SJSA1 (cell line): ENCODE measurements around the gene PTCD2. TPM values are rescaled to one million over a fixed set of nuclear protein-coding genes. Genes with fewer than 3 reads are reported as not detected.

ENCODE experiments used
- DNase-seq, 2 experiments: peaks; one replicate each; pipeline ENCODE4 v3.0.0-alpha.2; 2015 to 2020; ENCODE audit warnings: low spot score in 2 of 2, low read depth in 1 of 2
- H3K27ac ChIP-seq: fragments of 250-450 bp; sonication (Bioruptor Pico); 2 replicates; pipeline ENCODE4 v1.5.1; 2020; ENCODE audit warnings: mild to moderate bottlenecking, moderate library complexity
- H3K27me3 ChIP-seq: fragments of 250-450 bp; sonication (Bioruptor Pico); replicated peaks from 2 replicates; pipeline ENCODE4 v1.5.1; 2020; ENCODE audit warnings: mild to moderate bottlenecking, moderate library complexity
- H3K36me3 ChIP-seq: fragments of 250-450 bp; sonication (Bioruptor Pico); 2 replicates; pipeline ENCODE4 v1.5.1; 2020; ENCODE audit warnings: mild to moderate bottlenecking
- H3K4me1 ChIP-seq: fragments of 250-450 bp; sonication (Bioruptor Pico); replicated peaks from 2 replicates; pipeline ENCODE4 v1.6.1; 2021; ENCODE audit warnings: mild to moderate bottlenecking
- H3K4me3 ChIP-seq: fragments of 250-450 bp; sonication (Bioruptor Pico); 2 replicates; pipeline ENCODE4 v1.5.1; 2020; ENCODE audit warnings: mild to moderate bottlenecking
- H3K9me3 ChIP-seq: fragments of 250-450 bp; sonication (Bioruptor Pico); replicated peaks from 2 replicates; pipeline ENCODE4 v1.5.1; 2020; ENCODE audit warnings: mild to moderate bottlenecking
- total RNA-seq: library from RNA; depleted of rRNA; stranded (reverse); fragments of >200 nt; shearing (Covaris generic); gene quantifications from 2 replicates; pipeline ENCODE4 v1.2.3, GENCODE V29; 2014

PTCD2 gene
- total RNA-seq, 1 experiment from 2014 or later, result 11.7 TPM

- Histone ChIP-seq H3K9me3 (no peaks in the 10 kb centered on the region), H3K4me1 (peaks cover 28% of the 10 kb centered on the region), H3K36me3 (peaks cover 21% of the 10 kb centered on the region), H3K27ac (no peak overlapping the region), H3K27me3 (no peaks in the 10 kb centered on the region), H3K4me3 (no peak overlapping the region)
- peak; percentile 68 to 72 for DNase-seq
Observed at GRCh38 chr5:72366324-72366976, 46.3 kb downstream of the PTCD2 start.

GRCh38 chr5:72368271-72368670, 48.1 kb downstream of the PTCD2 start:
- Histone ChIP-seq H3K36me3 (peaks cover 7% of the 10 kb centered on the region; the same call in 1 of the 2 replicates), H3K4me3 (no peak overlapping the region), H3K27ac (no peak overlapping the region), H3K4me1 (peaks cover 18% of the 10 kb centered on the region), H3K9me3 (no peaks in the 10 kb centered on the region), H3K27me3 (no peaks in the 10 kb centered on the region)
- DNase-seq, result no peak

DNA sequence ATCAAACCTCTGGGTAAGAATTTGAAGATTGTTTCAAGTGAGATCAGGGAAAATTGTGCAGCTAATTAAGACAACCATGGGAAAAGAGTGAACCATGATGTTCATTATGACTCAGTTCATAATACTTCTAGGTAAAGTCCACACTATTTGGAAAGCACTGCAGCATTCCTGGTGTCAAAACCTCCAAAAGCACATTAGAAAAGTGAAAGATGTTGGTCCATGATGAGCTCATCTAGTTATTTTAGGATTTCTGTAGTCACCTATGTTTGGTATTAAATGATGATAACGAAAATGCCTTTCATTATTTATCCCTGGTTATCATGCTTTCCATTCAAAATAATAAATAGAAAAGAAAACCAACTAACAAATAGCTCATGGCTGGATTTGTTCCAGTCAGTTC, 49.1 kb downstream of the PTCD2 start:
- Histone ChIP-seq H3K27ac (no peak overlapping the region), H3K27me3 (no peaks in the 10 kb centered on the region), H3K4me1 (peaks cover 9% of the 10 kb centered on the region), H3K36me3 (0 out of 2 replicates have a peak, but pooled peaks cover 1% of the 10 kb centered on the region), H3K9me3 (no peaks in the 10 kb centered on the region), H3K4me3 (no peak overlapping the region)
- DNase-seq, result no peak

- no peaks in the 10 kb centered on the region for H3K9me3 ChIP-seq
- H3K27me3 ChIP-seq, result no peaks in the 10 kb centered on the region
- H3K4me1 ChIP-seq, result peaks cover 9% of the 10 kb centered on the region
- DNase-seq, result no peak
- H3K4me3 ChIP-seq, result no peak overlapping the region
- H3K27ac ChIP-seq, result no peak overlapping the region
- no peaks in the 10 kb centered on the region for H3K36me3 ChIP-seq
Observed at GRCh38 chr5:72369711-72370110, 49.5 kb downstream of the PTCD2 start.

DNA sequence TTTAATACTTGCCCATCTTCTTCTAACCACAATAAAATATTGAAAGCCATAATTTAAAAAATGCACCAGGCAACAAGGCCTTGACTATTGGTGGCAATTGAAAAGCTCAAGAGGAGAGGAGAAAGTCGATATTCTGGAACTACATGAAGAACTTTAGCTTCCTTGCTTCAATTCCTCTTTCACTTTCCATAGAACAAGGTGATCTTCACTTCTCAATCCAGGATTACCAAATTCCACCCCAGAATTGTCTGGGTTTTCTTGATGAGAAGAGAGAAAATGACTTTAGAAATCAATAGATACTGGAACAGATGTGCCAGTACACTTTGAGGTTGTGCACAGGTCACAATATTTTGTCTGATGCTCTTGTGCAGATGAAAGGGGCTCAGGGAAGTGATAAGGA, 52.2 kb downstream of the PTCD2 start:
- no peak overlapping the region for H3K4me3 ChIP-seq
- DNase-seq, result no peak

DNA sequence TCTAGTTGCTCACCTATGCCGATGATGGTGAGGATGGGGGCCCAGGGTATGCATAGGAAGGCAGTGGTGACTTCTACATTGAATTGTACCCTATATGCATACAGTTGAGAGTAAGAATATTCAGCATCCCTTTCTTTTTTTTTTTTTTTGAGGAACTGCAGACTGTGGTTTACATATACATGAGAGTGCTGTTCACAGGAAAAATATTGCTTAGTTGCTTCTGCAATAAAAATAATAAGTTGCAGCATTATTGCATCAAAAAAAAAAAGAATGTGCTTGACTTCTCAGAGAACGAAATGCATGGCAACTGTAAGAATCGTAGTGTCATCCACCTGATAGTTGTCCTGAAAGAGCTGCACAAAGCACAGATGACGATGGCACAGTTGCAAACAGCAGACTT, 52.8 kb downstream of the PTCD2 start:
- DNase-seq, result no peak
- H3K4me1 ChIP-seq, result no peaks in the 10 kb centered on the region; the same call in 1 of the 2 replicates
- no peaks in the 10 kb centered on the region for H3K9me3 ChIP-seq
- no peaks in the 10 kb centered on the region for H3K36me3 ChIP-seq
- no peak overlapping the region for H3K4me3 ChIP-seq
- no peaks in the 10 kb centered on the region for H3K27me3 ChIP-seq
- no peak overlapping the region for H3K27ac ChIP-seq

More for the DNA sequence above, 52.2 kb downstream of the PTCD2 start:
- Histone ChIP-seq H3K9me3 (no peaks in the 10 kb centered on the region), H3K36me3 (no peaks in the 10 kb centered on the region), H3K27ac (no peak overlapping the region), H3K4me1 (no peaks in the 10 kb centered on the region), H3K27me3 (no peaks in the 10 kb centered on the region)

DNA sequence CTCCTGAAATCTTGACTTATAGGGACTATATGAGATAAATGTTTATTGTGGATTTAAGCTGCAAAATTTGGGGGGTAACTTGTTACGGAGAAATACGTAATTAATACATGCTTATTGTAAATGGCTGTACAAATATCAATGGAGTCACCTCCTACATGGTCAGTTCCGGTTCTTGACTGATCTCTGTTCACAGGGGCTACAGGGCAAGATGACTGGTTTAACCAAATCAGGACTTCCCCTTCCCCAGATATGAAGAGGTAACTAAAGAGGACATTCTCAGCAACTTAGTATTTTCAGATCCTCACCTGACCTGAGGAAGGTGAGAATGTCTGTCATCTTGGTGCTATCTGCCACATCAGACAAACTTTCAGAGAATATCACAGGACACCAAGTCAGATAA, 54.7 kb downstream of the PTCD2 start:
- Histone ChIP-seq H3K36me3 (no peaks in the 10 kb centered on the region), H3K27me3 (no peaks in the 10 kb centered on the region), H3K4me1 (peaks cover 14% of the 10 kb centered on the region), H3K9me3 (no peaks in the 10 kb centered on the region), H3K27ac (no peak overlapping the region), H3K4me3 (no peak overlapping the region)
- no peak for DNase-seq

GRCh38 chr5:72376381-72376780, 56.2 kb downstream of the PTCD2 start:
- no peaks in the 10 kb centered on the region for H3K36me3 ChIP-seq
- H3K9me3 ChIP-seq, result no peaks in the 10 kb centered on the region
- peaks cover 14% of the 10 kb centered on the region for H3K4me1 ChIP-seq
- H3K27ac ChIP-seq, result no peak overlapping the region
- H3K27me3 ChIP-seq, result no peaks in the 10 kb centered on the region
- H3K4me3 ChIP-seq, result no peak overlapping the region
- DNase-seq, result no peak

- Histone ChIP-seq H3K27me3 (no peaks in the 10 kb centered on the region), H3K9me3 (no peaks in the 10 kb centered on the region), H3K36me3 (no peaks in the 10 kb centered on the region), H3K27ac (0 out of 2 replicates have a peak overlapping the region, but pooled peaks have one; percentile 8), H3K4me3 (no peak overlapping the region), H3K4me1 (peaks cover 14% of the 10 kb centered on the region)
- DNase-seq, result no peak
Observed at GRCh38 chr5:72377910-72378638, 57.9 kb downstream of the PTCD2 start.

DNA sequence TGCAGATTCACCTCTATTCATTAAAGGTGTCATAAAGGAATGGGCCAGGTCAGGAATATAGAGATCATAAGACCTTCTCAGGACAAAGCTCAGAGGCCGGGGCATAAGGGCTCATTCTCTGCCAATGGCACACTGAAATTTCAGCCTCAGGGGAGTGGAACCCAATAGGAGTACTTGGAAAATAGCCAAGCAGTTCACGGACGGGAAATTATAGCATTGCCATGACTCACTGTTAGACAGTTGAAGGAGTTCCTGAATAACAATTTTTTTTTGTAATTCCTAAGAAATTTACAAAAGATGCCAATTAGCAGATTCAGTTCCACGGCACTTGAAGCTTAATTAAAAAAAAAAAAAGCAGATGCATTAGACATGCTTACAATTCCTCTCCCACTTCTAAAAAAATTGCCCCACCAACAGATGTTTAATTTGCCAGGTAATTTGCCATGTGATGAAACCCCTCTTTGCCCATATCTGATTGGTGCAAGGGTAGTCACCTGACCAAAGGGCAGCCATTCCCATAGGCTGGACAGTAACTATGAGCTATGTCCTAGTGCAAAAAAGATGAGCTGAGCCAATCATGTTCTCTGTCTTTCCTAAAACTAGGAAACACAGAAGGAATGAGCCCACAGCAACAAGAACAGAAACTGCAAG, 58.6 kb downstream of the PTCD2 start:
- DNase-seq, result peak; percentile 61 to 65
- Histone ChIP-seq H3K9me3 (no peaks in the 10 kb centered on the region), H3K27ac (peak overlapping the region; percentile 56), H3K4me3 (no peak overlapping the region), H3K36me3 (no peaks in the 10 kb centered on the region), H3K27me3 (no peaks in the 10 kb centered on the region), H3K4me1 (peaks cover 14% of the 10 kb centered on the region)

DNA sequence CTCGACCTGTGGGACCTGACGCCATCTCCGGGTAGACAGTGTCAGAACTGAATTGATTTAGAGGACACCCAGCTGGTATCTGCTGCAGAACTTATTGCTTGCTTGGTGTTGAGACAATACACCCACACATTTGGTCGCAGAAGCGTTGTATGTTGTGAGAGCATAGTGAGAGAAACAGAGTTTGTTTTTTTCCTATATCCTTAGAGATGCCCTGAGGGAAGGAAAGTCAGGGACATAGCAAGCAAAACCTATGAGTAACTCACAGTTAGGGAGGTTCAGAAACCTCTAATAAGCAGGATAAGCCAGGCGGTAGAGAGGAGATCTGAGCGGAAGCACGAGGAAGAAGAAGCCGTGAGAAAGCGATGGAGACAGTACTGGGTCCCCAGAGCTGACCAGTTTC, 59.8 kb downstream of the PTCD2 start:
- Histone ChIP-seq H3K4me1 (peaks cover 14% of the 10 kb centered on the region), H3K27me3 (no peaks in the 10 kb centered on the region), H3K27ac (no peak overlapping the region), H3K9me3 (no peaks in the 10 kb centered on the region), H3K36me3 (no peaks in the 10 kb centered on the region), H3K4me3 (no peak overlapping the region)
- no peak for DNase-seq

- H3K27ac ChIP-seq, result no peak overlapping the region
- DNase-seq, result no peak
Observed at GRCh38 chr5:72380492-72381274, 60.5 kb downstream of the PTCD2 start.

DNA sequence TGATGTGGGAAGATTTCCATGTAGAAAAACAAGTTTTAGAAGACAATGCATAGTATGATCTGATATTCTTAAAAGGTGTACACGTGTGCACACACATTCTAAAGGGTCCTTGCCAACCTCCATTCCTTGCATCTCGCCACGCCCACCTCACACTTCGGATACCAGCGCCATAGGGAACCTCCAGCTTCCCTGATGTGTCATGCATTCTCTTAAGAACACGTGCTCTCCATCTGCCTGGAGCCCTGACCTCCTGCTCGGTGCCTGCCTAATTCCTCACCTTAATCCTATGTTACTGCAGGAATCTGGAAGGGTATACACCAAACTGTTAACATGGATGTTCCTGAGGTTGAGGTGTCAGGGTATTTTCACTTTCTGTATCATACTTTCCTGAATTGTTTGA, 63.1 kb downstream of the PTCD2 start:
- Histone ChIP-seq H3K4me1 (peaks cover 30% of the 10 kb centered on the region), H3K27me3 (no peaks in the 10 kb centered on the region), H3K36me3 (no peaks in the 10 kb centered on the region), H3K27ac (no peak overlapping the region), H3K4me3 (no peak overlapping the region), H3K9me3 (no peaks in the 10 kb centered on the region)
- DNase-seq, result no peak

More at GRCh38 chr5:72380492-72381274, 60.5 kb downstream of the PTCD2 start:
- no peaks in the 10 kb centered on the region for H3K36me3 ChIP-seq
- no peaks in the 10 kb centered on the region for H3K27me3 ChIP-seq
- H3K9me3 ChIP-seq, result no peaks in the 10 kb centered on the region
- peaks cover 14% of the 10 kb centered on the region for H3K4me1 ChIP-seq
- H3K4me3 ChIP-seq, result no peak overlapping the region
